HG03025 (cell line): Measurements from ENCODE around the gene SCTR.

Experiments used
- ATAC-seq: cut with Tn5 transposase; IDR thresholded peaks from one replicate; pipeline ENCODE4 v1.9.1; 2021; ENCODE audit warnings: mild to moderate bottlenecking, moderate library complexity; ENCODE audit not compliant: unreplicated experiment, low FRiP score

SCTR gene

GRCh38 chr2:119523952-119524694 lies at the start of gene SCTR:
TSS of gene SCTR (minus strand) at chr2:119524483. CDS start at chr2:119524226, 257 bp downstream.
- ATAC-seq = no peak

DNA sequence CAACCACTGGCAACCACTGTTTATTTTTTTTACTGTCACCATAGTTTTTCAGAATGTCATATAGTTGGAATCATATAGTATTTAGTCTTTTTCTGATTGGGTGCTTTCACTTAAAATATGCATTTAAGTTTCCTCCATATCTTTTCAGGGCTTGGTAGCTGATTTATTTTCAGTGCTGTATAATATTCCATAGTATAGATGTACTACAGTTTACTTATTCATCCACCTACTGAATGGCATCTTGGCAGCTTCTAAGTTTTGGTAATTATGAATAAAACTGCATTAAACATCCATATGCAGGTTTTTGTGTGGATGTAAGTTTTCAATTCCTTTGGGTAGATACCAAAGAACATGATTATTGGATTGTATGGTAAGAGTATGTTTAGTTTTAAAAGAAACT lies 43.0 kb upstream of the SCTR start:
- no peak for ATAC-seq

- ATAC-seq = no peak
Observed at GRCh38 chr2:119565481-119565880, 41.2 kb upstream of the SCTR start.

GRCh38 chr2:119553687-119554344 lies 29.5 kb upstream of the SCTR start:
- no peak for ATAC-seq

DNA sequence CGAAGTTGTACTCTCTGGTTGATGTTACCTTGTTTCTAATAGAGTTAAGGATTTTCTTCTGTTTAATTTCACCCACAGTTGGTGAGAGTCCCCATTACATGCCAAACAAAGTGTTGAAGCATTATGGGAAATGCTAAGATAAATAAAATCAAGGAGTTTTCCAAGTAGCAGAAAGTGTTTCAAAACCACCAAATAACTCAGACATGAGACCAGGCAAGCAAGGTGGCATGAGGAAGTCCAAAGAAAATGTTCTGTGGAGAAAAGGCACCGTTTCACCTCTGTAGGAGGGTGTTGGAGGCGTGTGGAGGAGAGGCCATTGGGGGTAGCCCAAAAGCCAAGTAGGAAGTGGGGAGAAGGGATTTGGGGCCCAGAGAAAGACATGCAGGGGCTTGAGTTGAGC lies 28.6 kb upstream of the SCTR start:
- no peak for ATAC-seq

GRCh38 chr2:119550856-119551255 lies 26.6 kb upstream of the SCTR start:
- ATAC-seq = no peak

- ATAC-seq = no peak
Observed at GRCh38 chr2:119550346-119550745, 26.1 kb upstream of the SCTR start.

DNA sequence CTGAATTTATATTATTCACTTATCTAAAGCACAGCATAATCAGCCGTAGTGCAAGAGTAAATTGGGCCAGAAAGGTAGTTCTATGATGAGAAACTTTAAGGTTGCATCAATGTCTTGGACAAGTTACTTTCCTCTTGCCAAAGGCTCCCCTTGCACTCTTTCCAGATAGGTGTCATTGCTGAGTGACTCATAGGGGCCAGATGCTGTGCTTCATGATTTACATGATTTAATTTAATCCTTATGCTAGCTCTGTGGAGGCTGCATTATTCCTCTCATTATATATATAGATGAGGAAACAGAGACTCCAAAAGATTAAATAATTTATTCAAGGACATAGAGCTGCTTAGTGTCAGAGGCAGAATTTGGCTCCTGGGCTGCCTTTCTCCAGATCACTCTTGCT lies 25.0 kb upstream of the SCTR start:
- ATAC-seq = no peak

GRCh38 chr2:119548516-119549120 lies 24.3 kb upstream of the SCTR start:
- ATAC-seq = no peak

- ATAC-seq = no peak
Observed at GRCh38 chr2:119546447-119546767, 22.1 kb upstream of the SCTR start.

DNA sequence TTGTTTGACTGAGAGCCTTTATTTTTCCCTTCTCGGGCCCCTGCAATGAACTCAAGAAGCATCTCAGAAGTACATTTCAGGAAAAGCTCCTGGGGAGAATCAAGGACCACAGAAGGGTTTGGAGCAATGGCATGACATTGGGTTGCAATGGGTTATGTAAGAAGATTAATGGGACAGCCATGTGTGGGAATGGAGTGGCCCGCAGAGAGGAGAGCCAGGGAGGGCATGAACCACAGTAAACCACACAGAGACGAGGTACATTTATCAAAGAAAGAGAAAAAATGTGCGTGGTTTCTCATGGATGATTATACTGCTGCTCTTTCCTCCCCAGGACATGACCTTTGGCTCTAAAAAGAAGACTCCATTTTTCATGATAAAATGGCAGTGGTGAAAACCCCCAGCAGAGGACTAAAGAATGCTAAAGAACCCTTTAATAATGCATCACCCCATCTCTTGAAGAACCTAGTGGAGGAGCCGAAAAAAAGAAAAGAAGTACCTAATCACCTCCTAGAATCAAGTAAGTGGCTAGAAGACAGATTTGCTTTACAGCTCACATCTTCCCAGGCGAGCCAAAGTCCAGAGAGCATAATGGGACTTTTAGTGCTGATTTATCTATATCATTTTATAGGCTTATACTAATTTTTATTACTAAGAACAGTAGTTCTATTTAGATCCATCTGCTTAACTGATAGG lies 21.6 kb upstream of the SCTR start:
- no peak for ATAC-seq

DNA sequence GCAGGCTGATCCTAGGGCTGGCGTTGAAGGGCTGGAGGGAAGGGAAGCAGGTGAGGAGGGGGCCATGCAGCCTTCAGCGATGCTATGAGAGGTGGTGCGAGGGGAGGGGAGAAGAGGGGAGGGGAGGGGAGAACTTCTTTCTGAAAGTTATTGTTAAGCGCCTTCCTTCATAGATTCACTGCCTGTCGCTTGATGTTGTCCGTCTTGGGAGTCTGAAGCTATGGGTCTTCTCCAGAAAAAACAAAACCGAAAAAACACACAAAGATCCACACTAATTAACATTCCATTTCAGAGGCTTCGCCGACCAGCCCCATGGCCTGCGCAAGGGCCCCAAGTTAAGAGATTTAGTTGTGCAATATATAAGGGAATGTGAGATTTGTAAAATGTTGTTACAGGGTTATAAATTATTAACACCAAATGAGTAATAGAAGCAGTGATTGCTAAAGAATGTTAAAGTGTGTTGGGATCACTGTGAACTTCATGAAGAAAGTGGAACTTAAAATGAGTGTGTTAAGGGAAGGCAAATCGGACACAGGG lies 20.7 kb upstream of the SCTR start:
- no peak for ATAC-seq

DNA sequence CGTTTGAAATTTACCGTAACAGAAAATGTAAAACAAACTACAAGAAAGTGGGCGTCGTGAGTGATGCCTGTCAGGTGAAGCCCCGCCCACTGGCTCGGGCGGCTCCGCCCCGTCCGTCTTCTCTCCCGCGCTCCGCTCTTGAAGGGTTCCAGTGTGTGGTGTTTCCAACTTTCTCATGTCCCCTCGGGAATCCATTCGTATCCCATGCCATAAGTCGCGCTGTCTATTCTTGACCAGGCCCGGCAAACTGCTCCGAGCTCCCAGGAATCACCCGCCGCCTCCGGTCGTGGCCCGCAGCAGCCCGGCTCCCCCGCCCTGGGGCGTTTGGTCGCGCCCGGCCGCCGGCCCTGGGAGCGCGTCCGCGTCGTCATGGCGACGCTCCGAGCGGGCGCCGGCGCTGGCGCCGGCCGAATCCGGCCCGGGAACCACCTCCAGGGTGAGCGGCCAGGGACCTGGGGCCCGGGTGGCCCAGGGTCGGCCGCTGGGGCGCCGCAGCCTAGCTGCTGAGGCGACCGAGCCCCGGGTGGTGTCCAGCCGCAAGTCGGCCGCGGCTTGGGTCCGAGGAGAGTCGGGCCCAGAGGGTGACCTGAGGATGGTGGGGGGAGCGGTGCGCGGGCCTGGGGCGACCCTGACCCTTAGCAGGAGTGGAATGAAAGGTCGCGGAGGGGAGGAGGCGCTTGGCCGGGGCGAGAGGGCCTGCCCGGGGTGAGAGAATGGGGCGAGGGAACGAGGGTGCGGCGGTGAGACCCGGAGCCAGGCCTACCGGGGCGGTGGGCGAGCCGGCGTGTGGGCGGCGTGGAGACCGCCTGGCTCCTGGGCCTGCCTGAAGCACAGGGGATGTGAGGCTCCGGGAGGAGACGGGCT lies 20.0 kb upstream of the SCTR start, which contains the start of gene CFAP221:
TSS of gene CFAP221 (plus strand) at position 375 of the 864 bp plus-strand sequence. CDS start 1,683 bp downstream, outside the sequence.
- peak; percentile 61 for ATAC-seq

GRCh38 chr2:119541476-119541875 lies 17.2 kb upstream of the SCTR start:
- ATAC-seq = no peak

GRCh38 chr2:119537792-119538191 lies 13.5 kb upstream of the SCTR start:
- ATAC-seq = no peak

DNA sequence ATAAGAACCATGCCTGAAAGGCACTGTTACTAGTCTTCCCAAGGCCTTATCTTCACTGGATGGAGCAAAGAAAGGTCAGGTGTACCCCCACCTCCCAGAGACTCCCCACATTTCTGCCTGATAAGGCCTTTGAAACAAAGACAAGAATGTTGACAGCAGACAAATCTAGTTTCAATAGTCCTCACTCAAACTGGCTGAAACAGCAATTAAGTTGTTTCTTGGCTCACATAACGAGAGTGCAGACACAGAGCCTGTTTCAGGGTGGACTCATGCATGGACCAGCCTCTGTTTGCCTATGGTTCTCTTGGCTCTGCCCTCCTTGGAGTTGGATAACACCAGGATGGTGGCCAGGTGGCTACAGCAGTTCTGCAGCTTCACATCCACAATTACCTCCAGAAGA lies 12.4 kb upstream of the SCTR start:
- ATAC-seq = no peak

DNA sequence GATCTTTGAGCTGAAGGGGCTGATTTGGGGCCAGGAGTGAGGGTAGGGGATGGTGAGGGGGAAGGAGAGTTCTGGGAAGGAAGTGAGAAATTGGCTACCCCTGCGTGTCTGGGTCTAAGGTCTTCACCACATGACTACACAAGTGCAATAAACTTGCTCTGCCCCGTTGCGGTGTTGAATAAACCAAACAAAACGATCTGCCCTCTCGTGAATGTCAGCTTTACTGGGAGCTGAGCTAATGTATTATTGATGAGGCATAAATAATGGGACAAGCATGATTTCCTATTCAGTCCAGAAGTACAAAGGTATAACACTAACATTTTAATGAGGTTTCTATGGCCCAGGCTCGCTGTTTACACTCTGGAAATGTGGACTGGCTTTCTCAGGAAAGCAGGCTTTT lies 11.9 kb upstream of the SCTR start:
- no peak for ATAC-seq

DNA sequence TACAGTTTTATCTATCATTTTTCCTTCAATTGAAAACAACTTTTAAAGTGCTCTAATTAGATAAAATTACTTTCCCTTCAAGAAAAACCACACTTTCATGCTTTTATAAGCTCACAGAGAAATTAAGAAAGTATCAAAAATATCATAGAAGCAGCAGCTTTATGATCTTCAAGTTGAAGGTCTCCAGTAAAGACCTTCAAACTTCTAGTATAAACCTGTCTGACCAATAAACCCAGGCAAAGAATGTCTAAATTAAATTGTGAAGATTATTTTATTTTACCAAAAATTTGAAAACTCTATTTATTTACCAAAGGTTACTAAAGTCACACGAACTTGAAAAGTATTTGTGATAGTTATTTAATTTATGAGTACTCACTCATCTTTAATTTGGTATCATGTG lies 9.3 kb upstream of the SCTR start:
- no peak for ATAC-seq

- ATAC-seq = no peak
Observed at GRCh38 chr2:119531292-119531691, 7.0 kb upstream of the SCTR start.

DNA sequence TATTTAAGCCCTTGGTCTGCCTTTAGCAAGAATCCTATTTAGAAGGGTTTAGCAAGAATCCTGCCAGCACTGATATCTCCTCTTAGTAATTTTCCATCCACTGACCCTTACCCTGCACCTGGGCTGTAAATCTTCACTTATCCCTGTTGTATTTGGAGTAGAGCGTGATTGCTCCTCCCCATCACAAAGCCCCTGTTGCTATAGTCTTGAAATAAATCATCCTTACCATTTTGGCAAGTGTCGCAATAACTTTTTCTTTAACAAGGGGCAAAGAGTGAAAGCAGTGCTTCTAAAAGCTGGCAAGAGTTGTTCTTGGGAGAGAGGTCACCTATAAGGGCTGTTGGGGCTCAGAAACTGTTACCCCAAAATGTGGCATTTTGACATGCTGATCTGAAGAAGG lies 3.7 kb upstream of the SCTR start:
- no peak for ATAC-seq
